Uterus (tissue), 2 donors: Measurements from ENCODE around the gene AHNAK.

ENCODE experiments used
- CTCF ChIP-seq, 4 experiments: fragments of 200-600 bp in 2 of 4; fragments of 450-650 bp in 2 of 4; sonication (generic) in 2 of 4; IDR thresholded peaks; one replicate each; pipeline ENCODE4 v1.5.1; 2016 to 2019; ENCODE audit warnings: antibody characterized with exemption in 4 of 4, mild to moderate bottlenecking in 2 of 4, moderate library complexity in 1 of 4
- POLR2A ChIP-seq, 2 donors: fragments of 450-650 bp; IDR thresholded peaks; one replicate each; pipeline ENCODE4 v1.6.1; 2016; ENCODE audit warnings: antibody characterized with exemption in 2 of 2, mild to moderate bottlenecking in 1 of 2, moderate library complexity in 1 of 2

GRCh38 chr11:62395885-62396551 lies 150.6 kb downstream of the AHNAK start:
- TF ChIP-seq CTCF (IDR thresholded peaks at IDR 0.05) (no peak), POLR2A (IDR thresholded peaks at IDR 0.05) (no peak)
